ENCODE data around the gene NUDT7. TPM values are rescaled to one million over a fixed set of nuclear protein-coding genes. Genes with fewer than 3 reads are reported as not detected.

The NUDT7 gene
- total and polyA plus RNA-seq, 9 donors, result 2.8 to 5.2 (median 4.2) TPM

- no peak for DNase-seq
- Histone ChIP-seq H3K4me1 (ENCODE audit: control insufficient read depth, insufficient read depth, low read length) (no peaks in the 10 kb centered on the region), H3K9me3 (replicated peaks; ENCODE audit: control insufficient read depth, low read depth, low read length) (no peaks in the 10 kb centered on the region), H3K27ac (ENCODE audit: low read length) (no peak overlapping the region), H3K27me3 (ENCODE audit: control insufficient read depth, insufficient read depth, low read length) (peaks cover 3% of the 10 kb centered on the region), H3K36me3 (ENCODE audit: control insufficient read depth, insufficient read depth, low read length) (no peaks in the 10 kb centered on the region), H3K4me3 (ENCODE audit: low read length) (no peak overlapping the region)
- WGBS (ENCODE audit: insufficient coverage), result no CpG with 5 or more reads among the region's 4 CpGs
Measured at GRCh38 chr16:77683397-77684180, 38.7 kb upstream of the NUDT7 start.

GRCh38 chr16:77684181-77684526, 38.2 kb upstream of the NUDT7 start:
- no peaks in the 10 kb centered on the region for H3K36me3 ChIP-seq (ENCODE audit: control insufficient read depth, insufficient read depth, low read length)
- H3K4me1 ChIP-seq (ENCODE audit: control insufficient read depth, insufficient read depth, low read length), result no peaks in the 10 kb centered on the region
- peaks cover 5% of the 10 kb centered on the region for H3K27me3 ChIP-seq (ENCODE audit: control insufficient read depth, insufficient read depth, low read length)
- no CpG with 5 or more reads among the region's 4 CpGs for WGBS (ENCODE audit: insufficient coverage)
- no peak overlapping the region for H3K27ac ChIP-seq (ENCODE audit: low read length)
- DNase-seq, result peak; percentile 47
- H3K4me3 ChIP-seq (ENCODE audit: low read length), result no peak overlapping the region
- no peaks in the 10 kb centered on the region for H3K9me3 ChIP-seq (replicated peaks; ENCODE audit: control insufficient read depth, low read depth, low read length)

- Histone ChIP-seq H3K9me3 (replicated peaks; ENCODE audit: control insufficient read depth, low read depth, low read length) (no peaks in the 10 kb centered on the region), H3K27ac (ENCODE audit: low read length) (no peak overlapping the region), H3K36me3 (ENCODE audit: control insufficient read depth, insufficient read depth, low read length) (no peaks in the 10 kb centered on the region), H3K4me3 (ENCODE audit: low read length) (no peak overlapping the region), H3K27me3 (ENCODE audit: control insufficient read depth, insufficient read depth, low read length) (peaks cover 9% of the 10 kb centered on the region), H3K4me1 (ENCODE audit: control insufficient read depth, insufficient read depth, low read length) (no peaks in the 10 kb centered on the region)
- DNase-seq, result no peak
- WGBS (ENCODE audit: insufficient coverage), result 71% methylated on average over 1 of the region's 4 CpGs
Measured at GRCh38 chr16:77686385-77686784, 35.9 kb upstream of the NUDT7 start.

GRCh38 chr16:77689971-77690370, 32.3 kb upstream of the NUDT7 start:
- DNase-seq, result no peak
- Histone ChIP-seq H3K27ac (ENCODE audit: low read length) (no peak overlapping the region), H3K36me3 (ENCODE audit: control insufficient read depth, insufficient read depth, low read length) (no peaks in the 10 kb centered on the region), H3K4me1 (ENCODE audit: control insufficient read depth, insufficient read depth, low read length) (no peaks in the 10 kb centered on the region), H3K9me3 (replicated peaks; ENCODE audit: control insufficient read depth, low read depth, low read length) (no peaks in the 10 kb centered on the region), H3K4me3 (ENCODE audit: low read length) (no peak overlapping the region), H3K27me3 (ENCODE audit: control insufficient read depth, insufficient read depth, low read length) (peaks cover 8% of the 10 kb centered on the region)
- WGBS (ENCODE audit: insufficient coverage), result 68% methylated on average over 4 of the region's 5 CpGs

- no peak for DNase-seq
- H3K4me3 ChIP-seq (ENCODE audit: low read length), result no peak overlapping the region
- H3K36me3 ChIP-seq (ENCODE audit: control insufficient read depth, insufficient read depth, low read length), result no peaks in the 10 kb centered on the region
- H3K9me3 ChIP-seq (replicated peaks; ENCODE audit: control insufficient read depth, low read depth, low read length), result no peaks in the 10 kb centered on the region
- H3K27me3 ChIP-seq (ENCODE audit: control insufficient read depth, insufficient read depth, low read length), result peaks cover 8% of the 10 kb centered on the region
- no peaks in the 10 kb centered on the region for H3K4me1 ChIP-seq (ENCODE audit: control insufficient read depth, insufficient read depth, low read length)
- WGBS (ENCODE audit: insufficient coverage), result no CpG with 5 or more reads among the region's 7 CpGs
- H3K27ac ChIP-seq (ENCODE audit: low read length), result no peak overlapping the region
Measured at GRCh38 chr16:77690416-77690815, 31.9 kb upstream of the NUDT7 start.

- DNase-seq, result no peak
- Histone ChIP-seq H3K27me3 (ENCODE audit: control insufficient read depth, insufficient read depth, low read length) (peaks cover 8% of the 10 kb centered on the region), H3K27ac (ENCODE audit: low read length) (no peak overlapping the region), H3K4me1 (ENCODE audit: control insufficient read depth, insufficient read depth, low read length) (no peaks in the 10 kb centered on the region), H3K9me3 (replicated peaks; ENCODE audit: control insufficient read depth, low read depth, low read length) (no peaks in the 10 kb centered on the region), H3K4me3 (ENCODE audit: low read length) (no peak overlapping the region), H3K36me3 (ENCODE audit: control insufficient read depth, insufficient read depth, low read length) (no peaks in the 10 kb centered on the region)
- whole genome bisulfite sequencing (ENCODE audit: insufficient coverage), result no CpG with 5 or more reads among the region's 1 CpG
Measured at GRCh38 chr16:77692612-77693011, 29.7 kb upstream of the NUDT7 start.

GRCh38 chr16:77696149-77696548, 26.2 kb upstream of the NUDT7 start:
- H3K4me1 ChIP-seq (ENCODE audit: control insufficient read depth, insufficient read depth, low read length), result no peaks in the 10 kb centered on the region
- no peaks in the 10 kb centered on the region for H3K9me3 ChIP-seq (replicated peaks; ENCODE audit: control insufficient read depth, low read depth, low read length)

GRCh38 chr16:77700846-77701245, 21.5 kb upstream of the NUDT7 start:
- no CpG with 5 or more reads among the region's 1 CpG for WGBS (ENCODE audit: insufficient coverage)
- no peaks in the 10 kb centered on the region for H3K9me3 ChIP-seq (replicated peaks; ENCODE audit: control insufficient read depth, low read depth, low read length)
- H3K27ac ChIP-seq (ENCODE audit: low read length), result no peak overlapping the region
- H3K4me3 ChIP-seq (ENCODE audit: low read length), result no peak overlapping the region
- no peak for DNase-seq
- H3K36me3 ChIP-seq (ENCODE audit: control insufficient read depth, insufficient read depth, low read length), result no peaks in the 10 kb centered on the region
- H3K27me3 ChIP-seq (ENCODE audit: control insufficient read depth, insufficient read depth, low read length), result no peaks in the 10 kb centered on the region
- H3K4me1 ChIP-seq (ENCODE audit: control insufficient read depth, insufficient read depth, low read length), result no peaks in the 10 kb centered on the region

More at GRCh38 chr16:77696149-77696548, 26.2 kb upstream of the NUDT7 start:
- peaks cover 2% of the 10 kb centered on the region for H3K27me3 ChIP-seq (ENCODE audit: control insufficient read depth, insufficient read depth, low read length)
- DNase-seq, result peak; percentile 1
- H3K4me3 ChIP-seq (ENCODE audit: low read length), result no peak overlapping the region
- no peak overlapping the region for H3K27ac ChIP-seq (ENCODE audit: low read length)
- no peaks in the 10 kb centered on the region for H3K36me3 ChIP-seq (ENCODE audit: control insufficient read depth, insufficient read depth, low read length)

GRCh38 chr16:77705351-77705750, 17.0 kb upstream of the NUDT7 start:
- Histone ChIP-seq H3K27ac (ENCODE audit: low read length) (no peak overlapping the region), H3K4me1 (ENCODE audit: control insufficient read depth, insufficient read depth, low read length) (no peaks in the 10 kb centered on the region), H3K27me3 (ENCODE audit: control insufficient read depth, insufficient read depth, low read length) (no peaks in the 10 kb centered on the region), H3K9me3 (replicated peaks; ENCODE audit: control insufficient read depth, low read depth, low read length) (no peaks in the 10 kb centered on the region), H3K36me3 (ENCODE audit: control insufficient read depth, insufficient read depth, low read length) (no peaks in the 10 kb centered on the region), H3K4me3 (ENCODE audit: low read length) (no peak overlapping the region)
- WGBS (ENCODE audit: insufficient coverage), result 60% methylated on average over 1 of the region's 4 CpGs
- DNase-seq, result no peak

GRCh38 chr16:77711179-77711578, 11.1 kb upstream of the NUDT7 start:
- Histone ChIP-seq H3K36me3 (ENCODE audit: control insufficient read depth, insufficient read depth, low read length) (no peaks in the 10 kb centered on the region), H3K27me3 (ENCODE audit: control insufficient read depth, insufficient read depth, low read length) (no peaks in the 10 kb centered on the region), H3K4me3 (ENCODE audit: low read length) (no peak overlapping the region), H3K4me1 (ENCODE audit: control insufficient read depth, insufficient read depth, low read length) (no peaks in the 10 kb centered on the region), H3K9me3 (replicated peaks; ENCODE audit: control insufficient read depth, low read depth, low read length) (no peaks in the 10 kb centered on the region), H3K27ac (ENCODE audit: low read length) (no peak overlapping the region)
- no CpG with 5 or more reads among the region's 1 CpG for WGBS (ENCODE audit: insufficient coverage)
- no peak for DNase-seq

- Histone ChIP-seq H3K4me1 (ENCODE audit: control insufficient read depth, insufficient read depth, low read length) (no peaks in the 10 kb centered on the region), H3K27ac (ENCODE audit: low read length) (no peak overlapping the region), H3K9me3 (replicated peaks; ENCODE audit: control insufficient read depth, low read depth, low read length) (no peaks in the 10 kb centered on the region), H3K4me3 (ENCODE audit: low read length) (no peak overlapping the region), H3K27me3 (ENCODE audit: control insufficient read depth, insufficient read depth, low read length) (no peaks in the 10 kb centered on the region), H3K36me3 (ENCODE audit: control insufficient read depth, insufficient read depth, low read length) (no peaks in the 10 kb centered on the region)
- WGBS (ENCODE audit: insufficient coverage), result 40% methylated on average over 3 of the region's 5 CpGs
- no peak for DNase-seq
Measured at GRCh38 chr16:77711775-77712174, 10.5 kb upstream of the NUDT7 start.

Data from muscle of leg (tissue), 11 donors.